Activated CD4-positive, CD25-positive, alpha-beta regulatory T cell treated with anti-CD3 and anti-CD28 coated beads, Interleukin-2, amount 50 U/mL, for 16 hours (primary cell): ENCODE results near the gene BACH2.
"Not testable (repeated sequence)": the region's sequence is repeated elsewhere in the genome, so short reads cannot be mapped to it uniquely, and the experiment has no call there.

Experiments used
- DNase-seq: peaks from one replicate; pipeline ENCODE4 v3.0.0-alpha.2; 2020; ENCODE audit warnings: low read depth, low spot score

Gene BACH2

GRCh38 chr6:90033746-90034271 is 262.8 kb downstream of the BACH2 start:
- no peak for DNase-seq

GRCh38 chr6:90032489-90033212 is 264.0 kb downstream of the BACH2 start:
- not testable (repeated sequence) for DNase-seq

GRCh38 chr6:90028995-90029635 is 267.5 kb downstream of the BACH2 start:
- no peak for DNase-seq

- DNase-seq: no peak
Observed at GRCh38 chr6:90028066-90028778, 268.4 kb downstream of the BACH2 start.

GRCh38 chr6:90026216-90026615 is 270.4 kb downstream of the BACH2 start:
- no peak for DNase-seq

GRCh38 chr6:90025523-90026061 is 271.1 kb downstream of the BACH2 start:
- DNase-seq: peak; percentile 11

- DNase-seq: no peak
Observed at GRCh38 chr6:90024633-90025032, 272.0 kb downstream of the BACH2 start.

GRCh38 chr6:90021711-90022110 is 274.9 kb downstream of the BACH2 start:
- no peak for DNase-seq

GRCh38 chr6:90020746-90021145 is 275.9 kb downstream of the BACH2 start:
- DNase-seq: no peak

GRCh38 chr6:90019216-90019615 is 277.4 kb downstream of the BACH2 start:
- no peak for DNase-seq

GRCh38 chr6:90015883-90016282 is 280.8 kb downstream of the BACH2 start:
- no peak for DNase-seq

- DNase-seq: no peak
Observed at GRCh38 chr6:90008908-90009501, 287.6 kb downstream of the BACH2 start.

- no peak for DNase-seq
Observed at GRCh38 chr6:90008189-90008907, 288.3 kb downstream of the BACH2 start.

- no peak for DNase-seq
Observed at GRCh38 chr6:90005048-90005827, 291.4 kb downstream of the BACH2 start.

- DNase-seq: no peak
Observed at GRCh38 chr6:90004511-90004910, 292.1 kb downstream of the BACH2 start.

GRCh38 chr6:90003941-90004340 is 292.7 kb downstream of the BACH2 start:
- no peak for DNase-seq

GRCh38 chr6:90003069-90003795 is 293.4 kb downstream of the BACH2 start:
- DNase-seq: no peak

- no peak for DNase-seq
Observed at GRCh38 chr6:90000864-90001731, 295.5 kb downstream of the BACH2 start.
